GM18526 (cell line): ENCODE measurements around the gene TNS1.

ENCODE experiments used
- POLR2A ChIP-seq: IDR thresholded peaks from 3 replicates; pipeline ENCODE4 v1.6.1; 2011; ENCODE audit not compliant: insufficient read length; ENCODE audit errors: extremely low read depth

TNS1 gene

DNA sequence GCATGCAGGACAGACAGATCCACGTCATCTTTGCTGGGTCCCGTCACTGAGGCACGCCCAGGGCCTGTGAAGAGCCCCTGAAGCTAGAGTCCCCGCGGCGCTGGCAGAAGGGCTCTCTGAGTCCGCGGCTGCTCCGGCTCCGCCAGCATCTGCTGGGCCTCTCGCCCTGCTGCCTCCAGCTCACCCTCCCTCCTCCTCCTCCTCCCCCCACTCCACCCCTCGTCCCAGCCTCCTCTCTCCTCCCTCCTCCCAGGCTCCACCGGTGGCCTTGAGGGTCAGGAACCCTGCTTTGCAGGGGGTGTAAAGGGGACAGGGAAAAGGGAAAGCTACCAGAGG is at the start of gene TNS1:
TSS of gene TNS1 (minus strand) at position 151 of the 336 bp plus-strand sequence. CDS start at position 28, 123 bp downstream.
- no peak for TF ChIP-seq POLR2A

- no peak for TF ChIP-seq POLR2A
Measured at GRCh38 chr2:218051903-218052302, 49.1 kb upstream of the TNS1 start.

GRCh38 chr2:218047536-218048225 is 44.9 kb upstream of the TNS1 start:
- no peak for TF ChIP-seq POLR2A

GRCh38 chr2:218046238-218046637 is 43.4 kb upstream of the TNS1 start:
- no peak for TF ChIP-seq POLR2A

DNA sequence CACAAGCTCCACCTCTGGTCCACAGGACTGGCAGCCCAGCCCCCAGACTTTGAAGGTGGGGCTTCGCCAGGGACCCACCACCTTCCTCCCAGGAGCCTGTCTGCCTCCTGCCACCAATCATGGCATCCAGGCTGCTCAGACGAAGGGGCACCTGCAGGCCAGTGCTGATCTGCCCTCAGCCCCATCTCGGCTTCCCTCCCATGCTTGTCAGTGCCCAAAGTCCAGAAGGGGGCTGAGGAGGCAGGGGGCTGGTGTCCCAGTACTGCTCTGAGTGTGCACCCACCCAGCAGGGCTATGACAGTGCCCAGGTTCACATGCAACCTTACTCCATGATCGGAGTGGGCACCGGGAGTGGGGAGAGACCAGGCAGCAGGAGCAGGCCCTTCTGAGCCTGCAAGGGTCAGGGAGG is 40.9 kb upstream of the TNS1 start:
- TF ChIP-seq POLR2A = no peak

- no peak for TF ChIP-seq POLR2A
Measured at GRCh38 chr2:218043100-218043499, 40.3 kb upstream of the TNS1 start.

- TF ChIP-seq POLR2A = no peak
Measured at GRCh38 chr2:218041302-218042168, 38.7 kb upstream of the TNS1 start.

DNA sequence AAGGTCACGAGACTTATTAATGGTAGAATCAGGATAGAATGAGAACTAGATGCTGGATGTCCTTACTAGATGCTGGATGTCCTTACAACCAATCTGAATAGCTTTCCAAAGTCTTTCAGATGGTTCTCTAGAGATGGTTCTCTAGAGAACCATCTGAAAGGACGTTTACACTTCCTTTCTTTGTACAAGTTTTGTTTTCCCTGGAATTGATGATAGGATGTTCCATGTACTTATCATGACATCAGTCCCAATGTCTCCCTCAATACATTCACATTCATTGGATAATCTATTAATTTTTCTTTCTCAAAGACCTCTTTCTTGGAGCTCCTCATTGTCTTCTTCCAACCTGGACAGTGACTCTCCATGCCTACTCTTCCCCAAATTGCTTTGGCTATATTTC is 38.1 kb upstream of the TNS1 start:
- TF ChIP-seq POLR2A = no peak

DNA sequence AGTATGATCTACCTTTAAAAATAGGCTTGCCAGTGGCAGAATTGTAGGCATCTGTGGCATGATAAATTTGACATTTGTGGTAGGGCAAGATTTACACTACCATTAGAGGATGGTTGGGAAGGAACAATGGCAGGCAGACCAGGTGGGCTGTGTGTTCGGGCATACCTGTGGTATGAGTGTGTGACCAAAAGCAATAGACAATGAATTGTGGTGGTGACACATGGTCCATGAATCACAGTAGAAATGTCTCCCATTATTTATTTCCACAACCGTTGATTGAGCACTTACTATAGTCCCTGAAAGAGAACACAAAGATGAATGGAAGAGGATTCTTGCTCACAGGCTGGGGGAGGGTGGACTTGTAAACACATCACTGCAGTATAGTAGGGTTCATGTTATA is 36.4 kb upstream of the TNS1 start:
- TF ChIP-seq POLR2A = no peak

DNA sequence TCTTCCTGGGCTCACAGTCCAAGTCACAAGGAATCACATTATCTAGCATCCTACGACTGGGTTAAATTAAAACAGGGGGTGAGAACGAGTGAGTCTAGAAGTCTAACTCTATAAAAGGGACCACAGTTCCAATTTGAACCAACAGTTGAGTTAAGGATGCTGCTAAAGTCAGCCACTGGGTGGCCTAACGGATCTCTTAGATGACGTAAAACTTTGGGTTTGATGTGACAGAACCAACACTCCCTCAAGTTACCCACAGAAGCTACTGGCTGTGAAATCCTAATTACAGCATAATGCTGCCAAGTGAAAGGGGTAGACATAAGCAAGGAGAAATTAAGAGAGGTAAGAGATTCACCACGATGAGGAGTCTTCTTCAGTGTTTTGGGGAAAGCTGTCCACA is 33.6 kb upstream of the TNS1 start:
- TF ChIP-seq POLR2A = no peak

GRCh38 chr2:218035463-218036100 is 32.8 kb upstream of the TNS1 start:
- no peak for TF ChIP-seq POLR2A

- no peak for TF ChIP-seq POLR2A
Measured at GRCh38 chr2:218033590-218034496, 31.0 kb upstream of the TNS1 start.

DNA sequence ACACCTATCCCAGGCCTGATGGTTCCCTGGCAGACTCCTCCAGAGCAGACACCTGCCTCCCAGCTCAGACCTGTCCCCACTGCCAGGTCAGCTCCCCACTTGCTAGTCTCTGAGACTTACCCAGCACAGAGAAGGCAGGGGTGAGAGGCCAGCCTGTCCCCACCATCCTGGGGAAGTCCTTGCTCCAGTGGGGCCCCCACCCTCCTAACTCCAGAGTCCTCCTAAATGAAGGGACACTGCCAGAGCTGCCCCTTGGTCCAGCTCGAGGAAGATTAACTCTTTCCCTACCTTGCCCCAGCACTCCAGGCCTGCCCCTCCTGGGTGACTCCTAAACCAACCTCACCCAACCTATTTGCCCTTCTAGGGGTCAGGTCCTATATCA is 30.4 kb upstream of the TNS1 start:
- TF ChIP-seq POLR2A = no peak

GRCh38 chr2:218032336-218033171 is 29.8 kb upstream of the TNS1 start:
- no peak for TF ChIP-seq POLR2A

DNA sequence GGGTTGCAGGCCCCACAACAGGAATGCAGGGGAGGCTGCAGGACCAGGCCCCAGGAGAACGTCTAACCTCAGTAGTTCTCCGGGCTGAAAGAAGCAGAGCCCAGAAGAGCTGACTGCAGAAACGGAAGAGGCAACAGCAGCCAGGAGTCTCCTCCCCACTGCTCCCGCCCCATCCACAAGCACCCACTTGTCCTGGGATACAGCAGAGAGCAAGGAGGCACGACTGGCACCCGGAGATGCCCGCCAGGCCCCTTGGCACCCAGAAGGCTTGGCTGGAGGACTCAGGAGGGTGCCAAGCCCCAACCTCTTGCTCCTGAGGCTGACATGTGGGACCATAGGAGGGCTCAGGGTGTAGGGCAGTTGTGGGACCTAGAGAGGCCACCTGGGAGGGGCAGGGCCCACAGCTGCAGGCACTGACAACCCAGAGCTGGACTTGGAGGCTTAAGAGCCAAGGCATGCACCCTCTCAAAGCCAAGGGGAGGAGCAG is 29.0 kb upstream of the TNS1 start:
- no peak for TF ChIP-seq POLR2A

DNA sequence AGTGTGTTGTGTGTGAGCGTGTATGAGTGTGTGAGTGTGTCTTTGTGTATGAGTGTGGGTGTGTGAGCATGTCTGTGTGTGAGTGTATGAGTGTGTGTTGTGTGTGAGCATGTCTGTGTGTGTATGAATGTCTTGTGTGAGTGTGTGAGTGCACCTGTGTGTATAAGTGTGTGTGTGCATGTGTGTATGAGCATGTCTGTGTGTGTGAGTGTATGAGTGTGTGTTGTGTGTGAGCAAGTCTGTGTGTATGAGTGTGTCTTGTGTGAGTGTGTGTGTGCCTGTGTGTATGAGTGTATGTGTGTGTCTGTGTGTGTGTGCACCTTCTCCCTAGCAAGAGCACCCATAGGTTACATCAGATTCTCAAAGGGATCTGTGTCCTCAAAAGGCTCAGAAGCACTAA is 28.5 kb upstream of the TNS1 start:
- no peak for TF ChIP-seq POLR2A
